Activated CD4-positive, alpha-beta T cell treated with anti-CD3 and anti-CD28 coated beads, Interleukin-2, amount 50 U/mL, for 4 hours (primary cell): ENCODE data around the gene CDK14.
"Not testable (repeated sequence)": the region's sequence is repeated elsewhere in the genome, so short reads cannot be mapped to it uniquely, and the experiment has no call there.

Experiments
- DNase-seq, 2 experiments: peaks; one replicate each; pipeline ENCODE4 v3.0.0-alpha.2; 2020

Gene CDK14

DNA sequence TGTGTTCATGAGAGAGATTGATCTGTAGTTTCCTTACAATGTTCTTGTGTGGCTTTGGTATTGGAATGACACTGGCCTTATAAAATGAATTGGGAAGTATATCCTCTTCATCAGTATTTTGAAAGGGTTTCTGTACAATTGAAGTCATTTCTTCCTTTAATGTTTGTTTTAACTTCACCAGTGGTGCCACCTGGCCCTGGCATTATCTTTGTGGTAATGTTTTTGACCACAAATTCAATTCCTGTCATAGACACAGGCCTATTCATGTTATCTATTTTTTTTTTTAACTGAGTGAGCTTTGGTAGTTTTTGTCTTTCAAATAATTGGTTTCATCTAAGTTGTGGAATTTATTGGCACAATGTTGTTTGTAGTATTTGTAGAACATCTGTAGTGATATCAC, 127.7 kb downstream of the CDK14 start:
- DNase-seq: no peak

DNA sequence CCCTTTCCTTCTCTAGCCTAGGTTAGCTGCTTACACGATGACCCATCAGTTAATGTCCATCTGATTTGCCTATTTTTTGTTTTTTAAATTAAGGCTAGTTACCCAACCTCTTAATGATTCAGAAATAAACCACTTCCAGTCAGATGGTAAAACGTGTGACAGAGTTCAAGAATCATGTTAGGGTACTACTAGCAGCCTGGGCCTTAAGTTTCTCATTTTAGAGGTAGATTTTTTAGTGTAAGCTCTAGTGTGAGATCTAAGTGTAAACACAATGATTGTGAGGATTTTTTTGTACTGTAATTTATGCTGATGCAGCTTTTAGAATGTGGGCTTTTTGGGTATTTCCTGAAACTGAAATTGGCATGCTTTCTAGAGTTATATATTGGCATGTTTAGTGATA, 130.0 kb downstream of the CDK14 start:
- DNase-seq: no peak

DNA sequence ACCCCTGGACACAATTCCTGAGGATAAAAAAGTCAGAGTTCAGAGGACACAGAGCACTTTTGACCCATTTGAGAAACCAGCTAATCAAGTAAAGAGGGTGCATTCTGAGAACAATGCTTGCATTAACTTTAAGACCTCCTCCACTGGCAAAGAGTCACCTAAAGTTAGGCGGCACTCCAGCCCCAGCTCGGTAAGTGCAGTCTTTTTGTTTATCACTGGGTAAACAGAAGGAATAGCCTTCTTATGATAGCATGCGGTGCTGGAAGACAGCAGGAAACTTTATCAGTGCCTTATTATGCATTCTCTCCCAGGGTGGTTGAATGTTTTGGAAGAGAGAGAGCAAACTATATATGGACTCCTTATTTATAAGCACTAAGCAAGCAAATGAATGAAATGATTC, 130.5 kb downstream of the CDK14 start:
- no peak for DNase-seq

DNA sequence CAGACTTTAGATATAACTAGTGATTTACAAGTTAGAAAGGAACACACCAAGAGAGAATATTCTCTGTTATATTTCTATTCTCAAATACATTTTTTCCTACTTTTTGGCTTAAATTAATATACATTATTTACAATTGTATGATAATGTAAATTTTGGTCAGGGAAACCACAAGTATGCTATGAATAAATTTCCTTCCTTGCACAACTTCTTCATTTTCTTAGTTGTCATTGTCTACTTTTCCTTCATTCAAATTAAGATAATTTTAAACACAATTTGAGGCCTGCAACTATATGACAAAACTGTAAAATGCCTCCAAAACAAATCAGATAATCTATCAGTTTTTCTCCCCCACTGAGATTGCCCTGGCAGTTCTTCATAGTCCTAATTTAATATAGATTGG, 131.3 kb downstream of the CDK14 start:
- no peak for DNase-seq

DNA sequence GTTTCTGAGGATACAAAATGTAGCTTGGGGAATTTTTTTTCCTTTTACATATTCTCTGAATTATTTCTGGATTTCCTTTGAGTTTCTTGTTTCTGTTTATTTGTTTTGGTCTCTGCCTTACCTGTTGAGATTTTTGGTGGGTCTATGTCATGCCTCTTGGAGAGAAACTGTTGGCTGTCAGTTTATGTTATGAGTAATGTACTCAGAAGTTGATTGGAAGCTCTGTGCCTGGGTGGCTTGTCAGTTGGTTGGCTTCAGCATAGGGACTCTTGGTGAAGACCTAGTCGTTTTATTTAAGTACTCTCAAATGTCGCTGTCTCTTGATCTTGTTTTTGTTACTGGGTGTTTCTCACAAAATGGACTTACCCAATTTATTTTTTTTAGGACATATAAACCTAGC, 132.4 kb downstream of the CDK14 start:
- DNase-seq: no peak

DNA sequence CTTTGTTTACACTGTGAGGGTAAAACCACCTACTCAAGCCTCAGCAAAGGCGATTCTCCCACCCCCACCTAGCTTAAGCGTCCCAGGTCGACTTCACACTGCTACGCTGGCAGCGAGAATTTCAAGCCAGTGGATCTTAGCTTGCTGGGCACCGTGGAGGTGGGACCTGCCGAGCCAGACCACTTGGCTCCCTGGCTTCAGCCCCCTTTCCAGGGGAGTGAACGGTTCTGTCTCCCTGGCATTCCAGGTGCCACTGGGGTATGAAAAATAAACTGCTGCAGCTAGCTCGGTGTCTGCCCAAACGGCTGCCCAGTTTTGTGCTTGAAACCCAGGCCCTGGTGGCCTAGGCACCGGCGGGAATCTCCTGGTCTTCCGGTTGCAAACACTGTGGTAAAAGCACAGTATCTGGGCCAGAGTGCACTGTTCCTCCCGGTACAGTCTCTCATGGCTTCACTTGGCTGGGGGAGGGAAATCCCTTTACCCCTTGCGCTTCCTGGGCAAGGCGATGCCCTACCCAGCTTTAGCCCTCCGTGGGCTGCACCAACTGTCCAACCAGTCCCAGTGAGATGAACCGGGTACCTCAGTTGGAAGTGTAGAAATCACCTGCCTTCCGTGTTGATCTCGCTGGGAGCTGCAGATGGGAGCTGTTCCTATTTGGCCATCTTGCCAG, 139.6 kb downstream of the CDK14 start:
- not testable (repeated sequence) for DNase-seq

DNA sequence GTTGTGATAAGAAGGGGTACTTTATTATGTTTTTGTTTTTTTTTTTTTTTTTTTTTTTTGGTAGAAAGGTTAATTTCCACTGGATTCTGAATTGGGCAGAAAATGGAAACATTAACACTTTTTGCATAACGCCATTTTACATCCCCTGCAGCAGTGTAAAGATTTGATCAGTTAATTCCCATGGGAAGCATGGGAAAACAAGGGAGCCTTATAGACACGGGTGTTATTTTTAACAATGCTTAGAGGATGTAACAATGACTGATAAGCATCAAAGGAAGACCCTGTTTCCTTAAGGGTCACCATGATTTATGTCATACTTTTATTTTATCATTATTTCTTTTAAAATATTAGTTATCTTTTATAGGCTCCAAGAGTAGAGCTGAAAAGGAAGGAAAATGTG, 140.2 kb downstream of the CDK14 start:
- no peak for DNase-seq

DNA sequence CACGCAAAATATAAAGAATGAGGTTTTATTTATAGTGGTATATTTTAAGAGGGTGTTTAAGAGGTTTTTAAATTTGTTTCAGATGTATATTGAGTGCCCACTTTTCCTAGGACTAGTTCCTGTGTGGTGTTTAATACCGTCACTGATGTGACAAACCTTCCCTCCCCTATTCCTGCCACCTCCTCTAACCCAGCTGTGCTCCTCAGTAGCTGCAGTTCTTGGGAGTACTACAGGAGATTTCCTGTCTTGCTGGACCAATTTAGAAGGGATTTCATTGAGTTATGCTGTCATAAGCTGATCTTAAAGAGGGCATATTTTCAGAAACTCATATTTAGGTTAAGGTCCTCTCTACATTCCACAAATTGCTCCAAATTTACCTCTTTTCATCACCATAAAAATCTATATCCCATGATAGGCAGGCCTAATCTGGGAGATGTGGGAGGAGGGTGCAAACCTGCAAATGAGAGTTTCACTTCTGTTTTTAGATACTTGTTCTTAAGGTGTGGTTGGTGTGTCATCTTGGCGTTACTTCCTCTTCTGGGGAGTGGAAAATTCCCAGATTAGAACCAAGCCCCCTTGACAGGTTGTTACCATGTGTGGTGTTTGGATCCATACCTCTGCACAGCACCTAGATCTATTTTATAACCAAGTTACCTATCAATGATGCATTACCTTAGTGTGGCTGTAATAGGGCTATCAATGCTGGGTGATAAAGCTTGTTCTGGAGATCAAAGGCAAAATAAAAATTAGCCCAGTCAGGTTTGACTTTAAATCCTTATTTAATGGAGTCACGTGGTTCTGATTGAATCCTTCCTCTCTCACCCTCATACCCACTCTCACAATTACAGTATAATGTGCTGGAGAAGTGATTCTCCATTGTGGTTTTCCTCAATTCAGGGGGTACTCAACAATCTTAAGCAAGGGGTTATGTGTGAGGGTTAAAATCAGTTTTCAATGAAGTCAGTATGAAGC, 141.1 kb downstream of the CDK14 start:
- DNase-seq: no peak

DNA sequence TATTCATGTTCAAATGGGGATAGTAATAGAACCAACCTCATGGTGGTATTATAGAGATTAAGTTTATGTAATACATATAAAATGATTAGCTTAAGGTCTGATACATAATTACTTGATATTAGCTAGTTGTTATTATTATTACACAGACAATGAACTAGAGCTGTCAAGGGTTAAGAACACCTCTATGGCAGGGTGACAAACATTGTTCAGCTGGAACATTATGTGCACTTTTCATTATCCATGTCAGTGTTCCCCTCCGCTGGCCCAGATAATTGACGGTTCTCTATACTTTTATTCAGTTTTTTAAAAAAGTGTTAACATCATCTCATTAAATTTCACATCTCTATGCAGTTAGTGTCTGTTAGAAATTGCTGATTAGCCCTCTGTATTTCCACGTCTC, 142.1 kb downstream of the CDK14 start:
- DNase-seq: no peak

DNA sequence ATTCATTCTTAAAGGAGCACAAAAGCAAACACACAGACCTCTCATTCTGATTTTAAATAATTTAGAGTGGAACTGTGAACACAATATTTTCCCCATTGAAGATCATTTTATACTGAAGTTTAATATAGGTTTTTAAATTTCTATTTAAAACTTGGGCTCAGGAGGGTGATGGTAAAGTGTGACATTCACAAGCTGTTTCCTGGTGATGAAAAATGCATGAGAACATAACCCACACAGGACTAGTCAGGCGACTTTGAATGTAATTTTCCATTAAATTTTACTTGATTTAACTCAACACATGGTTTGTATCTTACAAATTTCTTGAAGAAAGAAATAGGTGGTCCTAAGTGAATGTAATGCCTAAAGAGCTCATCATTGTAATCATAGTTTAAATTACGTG, 143.6 kb downstream of the CDK14 start:
- DNase-seq: no peak

DNA sequence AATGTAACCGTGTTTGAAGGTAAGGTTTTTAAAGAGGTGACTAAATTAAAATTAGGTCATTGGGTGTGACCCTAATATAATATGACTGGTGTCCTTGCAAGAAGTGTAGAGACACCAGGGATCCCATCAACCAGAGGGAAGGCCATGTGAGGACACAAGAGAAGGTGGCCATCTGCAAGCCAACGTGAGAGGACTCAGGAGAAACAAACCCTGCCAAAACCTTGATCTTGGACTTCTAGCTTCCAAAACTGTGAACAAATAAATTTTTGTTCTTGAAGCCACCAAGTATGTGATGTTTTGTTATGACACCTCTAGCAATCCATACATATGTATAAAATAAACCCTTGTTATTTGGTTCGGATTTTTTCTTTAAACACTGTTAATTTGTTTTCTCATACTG, 144.3 kb downstream of the CDK14 start:
- no peak for DNase-seq

DNA sequence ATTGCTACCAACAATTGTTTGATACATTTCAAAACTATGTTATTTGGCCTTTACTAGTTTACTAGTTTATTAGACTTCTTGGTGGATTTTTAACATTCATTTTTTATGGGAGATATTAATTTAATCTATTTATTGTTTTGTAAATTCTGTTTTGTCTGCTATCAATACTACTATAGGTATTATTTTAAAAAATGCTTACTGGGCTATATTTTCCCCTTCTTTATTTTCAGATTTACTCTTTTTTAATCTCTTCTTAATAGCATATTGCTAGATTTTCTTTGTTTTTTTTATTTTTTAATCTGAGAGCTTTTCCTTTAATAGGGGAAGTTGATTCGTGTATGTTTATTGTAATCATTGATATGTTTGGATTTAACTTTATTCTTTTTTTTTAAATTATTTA, 147.5 kb downstream of the CDK14 start:
- no peak for DNase-seq

DNA sequence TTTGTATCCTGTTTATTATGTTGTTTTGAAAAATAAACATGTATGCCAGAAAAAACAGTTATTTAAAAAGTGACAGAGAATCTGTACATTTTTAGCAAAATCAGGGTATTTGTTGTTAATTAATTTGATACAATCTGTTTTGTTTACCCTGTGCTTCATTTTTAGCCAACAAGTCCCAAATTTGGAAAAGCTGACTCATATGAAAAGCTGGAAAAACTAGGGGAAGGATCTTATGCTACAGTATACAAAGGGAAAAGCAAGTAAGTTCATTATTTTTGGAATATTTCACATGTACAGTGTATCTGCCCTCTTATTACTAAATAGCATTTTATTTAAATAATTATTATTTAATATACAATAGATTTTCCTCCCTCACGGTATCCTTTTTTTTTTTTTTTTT, 151.4 kb downstream of the CDK14 start:
- no peak for DNase-seq

DNA sequence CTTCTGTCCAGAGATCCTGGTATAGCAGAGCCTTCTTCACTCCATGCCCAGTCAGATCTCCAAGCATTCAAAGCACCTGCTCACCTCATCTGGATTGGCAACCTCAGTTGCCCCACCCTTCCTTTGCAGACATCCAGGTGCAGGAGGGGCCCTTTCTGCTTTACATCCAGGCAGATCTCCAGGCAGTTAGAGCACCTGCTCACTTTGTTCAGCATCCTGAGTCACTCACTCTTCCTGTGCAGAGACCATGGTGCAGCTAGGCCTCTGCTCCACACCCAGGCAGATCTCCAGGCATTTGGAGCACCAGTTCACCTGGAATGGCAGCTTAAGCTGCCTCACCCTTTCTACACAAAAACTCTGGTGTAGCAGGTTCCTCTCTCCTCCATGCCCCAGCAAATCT, 153.1 kb downstream of the CDK14 start:
- DNase-seq: no peak

DNA sequence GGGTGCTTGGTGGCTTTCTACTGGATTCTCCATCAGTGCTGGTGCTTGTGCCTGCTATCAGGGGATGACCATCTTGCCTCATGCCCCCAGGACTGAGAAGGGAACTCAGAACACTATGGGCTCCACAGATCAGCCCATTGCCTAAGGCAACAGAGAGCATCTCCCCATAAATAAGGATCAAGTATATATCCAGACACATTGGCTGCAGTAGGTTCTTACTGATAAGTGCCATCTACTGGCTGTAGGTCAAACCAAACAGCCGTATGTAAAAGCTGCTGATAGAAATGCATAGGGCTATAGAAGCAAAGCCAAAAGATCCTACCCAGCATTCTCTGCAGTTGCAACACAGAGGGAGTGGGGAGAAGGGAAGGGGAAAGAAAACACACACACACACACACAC, 153.7 kb downstream of the CDK14 start:
- no peak for DNase-seq

DNA sequence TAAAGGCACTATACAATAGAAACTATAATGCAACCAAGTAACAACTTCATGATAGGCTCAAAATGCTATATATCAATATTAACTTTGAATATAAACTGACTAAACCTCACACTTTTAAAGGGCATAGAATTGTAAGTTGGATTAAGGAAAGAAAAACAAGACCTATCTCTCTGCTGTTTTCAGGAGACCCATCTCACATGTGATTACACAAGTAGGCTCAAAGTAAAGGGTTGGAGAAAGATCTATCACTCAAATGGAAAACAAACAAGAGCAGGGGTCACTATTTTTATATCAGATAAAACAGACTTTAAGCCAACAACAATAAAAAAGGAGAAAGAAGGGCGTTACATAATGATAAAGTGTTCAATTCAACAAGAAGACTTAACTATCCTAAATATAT, 155.5 kb downstream of the CDK14 start:
- no peak for DNase-seq

DNA sequence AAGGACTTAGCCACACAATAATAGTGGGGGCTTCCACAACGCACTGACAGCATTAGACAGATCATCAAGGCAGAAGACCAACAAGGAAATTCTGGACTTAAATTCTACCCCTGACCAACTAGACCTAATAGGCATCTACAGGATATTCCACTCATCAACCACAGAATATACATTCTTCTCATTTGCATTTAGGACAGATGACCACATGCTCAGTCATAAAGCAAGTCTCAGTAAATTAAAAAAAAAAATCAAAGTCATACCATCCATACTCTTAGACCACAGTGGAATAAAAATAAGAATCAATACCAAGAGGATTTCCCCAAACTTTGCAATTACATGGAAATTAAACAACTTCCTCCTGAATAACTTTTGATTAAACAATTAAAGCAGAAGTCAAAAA, 155.9 kb downstream of the CDK14 start:
- no peak for DNase-seq

DNA sequence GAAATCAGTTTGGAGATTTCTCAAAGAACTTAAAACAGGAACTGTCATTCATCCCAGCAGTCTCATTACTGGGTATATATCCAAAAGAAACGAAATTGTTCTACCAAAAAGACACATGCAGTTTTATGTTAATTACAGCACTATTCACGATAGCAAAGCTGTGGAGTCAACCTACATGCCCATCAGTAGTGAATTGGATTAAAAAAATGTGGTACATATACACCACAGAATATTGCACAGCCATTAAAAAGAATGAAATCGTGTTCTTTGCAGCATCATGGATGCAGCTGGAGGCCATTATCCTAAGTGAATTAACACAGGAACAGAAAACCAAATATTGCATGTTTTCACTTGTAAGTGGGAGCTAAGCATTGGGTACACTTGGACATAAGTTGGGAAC, 158.9 kb downstream of the CDK14 start:
- DNase-seq: no peak

DNA sequence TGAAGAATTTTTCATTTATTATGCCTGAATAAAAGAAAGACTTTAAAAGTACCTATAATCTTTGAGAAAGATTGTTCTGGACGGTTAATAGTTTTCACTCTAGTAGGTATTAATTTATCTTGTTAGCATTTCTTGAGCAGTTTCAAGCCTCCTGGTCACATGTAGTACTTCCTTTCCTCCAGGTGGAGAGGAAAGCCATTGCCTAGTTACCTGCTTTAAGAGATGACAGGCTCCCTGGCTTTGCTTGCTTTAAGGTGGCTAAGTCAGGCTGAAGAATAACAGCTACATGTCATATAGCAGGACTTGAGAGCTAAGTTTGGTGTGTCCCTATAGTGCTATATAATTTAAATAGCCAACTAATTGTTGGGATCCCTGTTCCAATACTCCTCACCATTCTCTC, 160.2 kb downstream of the CDK14 start:
- DNase-seq: no peak

DNA sequence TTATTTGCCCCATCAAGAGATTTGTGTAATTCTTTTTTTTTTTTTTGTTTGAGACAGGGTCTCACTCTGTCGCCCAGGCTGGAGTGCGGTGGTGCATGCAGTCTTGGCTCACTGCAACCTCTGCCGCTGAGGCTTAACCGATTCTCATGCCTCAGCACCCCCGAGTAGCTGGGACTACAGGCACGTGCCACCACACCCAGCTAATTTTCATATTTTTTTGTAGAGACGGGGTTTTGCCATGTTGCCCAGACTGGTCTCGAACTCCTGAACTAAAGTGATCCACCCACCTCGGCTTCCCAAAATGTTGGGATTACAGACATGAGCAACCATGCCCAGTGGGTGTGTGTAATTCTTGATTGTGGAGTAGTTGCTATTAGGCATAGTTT, 161.4 kb downstream of the CDK14 start:
- DNase-seq: not testable (repeated sequence)

DNA sequence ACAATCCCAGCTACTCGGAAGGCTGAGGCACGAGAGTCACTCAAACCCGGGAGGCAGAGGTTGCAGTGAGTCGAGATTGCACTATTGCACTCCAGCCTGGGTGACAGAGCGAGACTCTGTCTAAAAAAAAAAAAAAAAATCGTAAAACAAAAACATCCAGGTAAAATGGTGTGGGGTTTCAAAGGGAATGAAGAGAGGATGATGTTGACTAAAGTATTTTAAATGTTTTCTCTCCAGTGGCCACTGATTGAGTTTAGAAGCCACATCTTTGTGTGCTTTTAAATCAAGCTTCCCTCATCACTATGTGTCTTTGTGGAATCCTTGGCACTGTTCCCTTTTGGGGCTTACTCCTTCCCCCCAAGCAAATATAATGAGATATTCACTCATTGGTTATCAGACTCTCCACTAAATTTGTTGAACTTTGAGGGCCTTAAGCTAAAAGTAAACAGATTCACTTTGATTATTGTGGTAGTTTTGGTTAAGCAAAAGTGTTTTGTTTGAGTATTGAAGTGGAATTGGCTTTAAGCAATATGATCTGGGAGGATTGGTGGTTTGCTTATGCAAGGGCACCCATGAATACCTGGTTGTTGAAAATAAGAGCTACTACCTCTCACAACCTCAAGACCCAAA, 162.9 kb downstream of the CDK14 start:
- no peak for DNase-seq

DNA sequence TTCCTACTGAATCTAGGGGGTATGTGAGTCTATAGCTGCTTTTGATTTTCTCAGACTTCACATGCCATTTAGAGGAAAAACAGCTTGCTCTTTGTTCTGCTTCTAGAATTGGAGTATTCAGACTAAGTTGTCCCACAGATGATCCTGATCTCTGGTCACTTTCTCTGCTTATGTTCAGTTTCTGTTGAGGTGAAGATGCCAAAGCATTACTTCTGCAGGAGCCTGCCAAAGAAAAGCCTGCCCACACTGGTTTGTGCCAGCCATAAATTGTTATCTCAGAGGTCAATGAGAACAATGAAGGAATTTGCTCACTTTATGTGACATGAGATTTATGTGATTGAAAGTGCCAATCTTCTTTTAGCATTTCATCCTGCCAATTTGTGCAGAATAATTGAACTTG, 163.6 kb downstream of the CDK14 start:
- no peak for DNase-seq

DNA sequence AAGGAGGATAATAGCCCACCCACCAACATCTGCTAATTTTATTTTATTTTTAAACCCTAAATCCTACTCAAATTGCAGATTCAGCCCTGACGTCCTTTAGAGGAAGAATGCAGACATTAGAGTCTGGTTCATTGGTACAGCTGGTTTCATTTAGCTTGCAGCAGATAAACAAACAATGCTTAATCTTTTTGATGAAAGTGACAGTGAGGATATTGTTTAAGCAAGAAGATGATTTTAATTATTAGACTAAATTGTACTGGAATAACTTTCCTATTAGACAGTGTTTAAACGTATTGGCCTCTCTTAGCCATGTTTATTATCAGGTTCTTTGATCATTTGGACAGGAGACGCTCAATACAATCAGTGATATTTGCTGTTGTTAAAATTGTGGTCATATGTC, 164.8 kb downstream of the CDK14 start:
- DNase-seq: no peak

DNA sequence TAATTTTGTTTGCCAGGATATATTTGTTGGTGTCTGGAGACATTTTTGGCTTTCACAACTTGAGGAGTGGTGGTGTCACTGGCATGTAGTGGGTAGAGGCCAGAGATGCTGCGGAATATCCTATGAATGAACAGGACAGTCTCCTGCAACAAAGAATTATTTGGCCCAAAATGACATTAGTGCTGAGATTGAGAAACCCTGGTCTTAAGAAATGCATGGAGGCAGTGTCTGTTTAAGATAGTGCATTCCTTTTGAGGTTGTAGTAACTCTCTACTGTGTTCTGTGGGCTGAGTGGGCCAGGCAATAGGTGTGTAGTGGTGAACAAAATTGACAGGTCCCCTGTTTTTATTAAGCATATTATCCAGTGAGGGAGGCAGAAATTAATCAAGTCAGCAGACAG, 165.5 kb downstream of the CDK14 start:
- DNase-seq: no peak
